RWPE1 (cell line): ENCODE results near the gene ZNF468.
A peak's percentile ranks its signal among the peaks of the same experiment; 100 is the strongest.
"Not testable (repeated sequence)": the region's sequence is repeated elsewhere in the genome, so short reads cannot be mapped to it uniquely, and the experiment has no call there.

Source experiments
- CTCF ChIA-PET: fragments of 350-600 bp; sonication (Branson Sonifier 250); formaldehyde crosslinking; extraction: SDS; loops from one replicate; lab custom pipeline; 2021; lab: Yijun Ruan, JAX
- POLR2A ChIA-PET: fragments of 400-600 bp; formaldehyde crosslinking; extraction: SDS; loops from one replicate; lab custom pipeline; 2020; ENCODE audit warnings: antibody characterized with exemption; ENCODE audit not compliant: low non-redundant PET; lab: Yijun Ruan, JAX
- DNase-seq: peaks from one replicate; pipeline ENCODE4 v3.0.0; 2012; ENCODE audit warnings: low spot score
- H3K27ac ChIP-seq: fragments of 450-650 bp; 2 replicates; pipeline ENCODE4 v1.5.1; 2017
- TF ChIP-seq, protein P1 (sequence below): fragments of 450-650 bp; conservative IDR thresholded peaks from 2 replicates; pipeline ENCODE4 v1.5.1; 2017; ENCODE audit warnings: low read depth, mild to moderate bottlenecking

The ZNF468 gene

DNA sequence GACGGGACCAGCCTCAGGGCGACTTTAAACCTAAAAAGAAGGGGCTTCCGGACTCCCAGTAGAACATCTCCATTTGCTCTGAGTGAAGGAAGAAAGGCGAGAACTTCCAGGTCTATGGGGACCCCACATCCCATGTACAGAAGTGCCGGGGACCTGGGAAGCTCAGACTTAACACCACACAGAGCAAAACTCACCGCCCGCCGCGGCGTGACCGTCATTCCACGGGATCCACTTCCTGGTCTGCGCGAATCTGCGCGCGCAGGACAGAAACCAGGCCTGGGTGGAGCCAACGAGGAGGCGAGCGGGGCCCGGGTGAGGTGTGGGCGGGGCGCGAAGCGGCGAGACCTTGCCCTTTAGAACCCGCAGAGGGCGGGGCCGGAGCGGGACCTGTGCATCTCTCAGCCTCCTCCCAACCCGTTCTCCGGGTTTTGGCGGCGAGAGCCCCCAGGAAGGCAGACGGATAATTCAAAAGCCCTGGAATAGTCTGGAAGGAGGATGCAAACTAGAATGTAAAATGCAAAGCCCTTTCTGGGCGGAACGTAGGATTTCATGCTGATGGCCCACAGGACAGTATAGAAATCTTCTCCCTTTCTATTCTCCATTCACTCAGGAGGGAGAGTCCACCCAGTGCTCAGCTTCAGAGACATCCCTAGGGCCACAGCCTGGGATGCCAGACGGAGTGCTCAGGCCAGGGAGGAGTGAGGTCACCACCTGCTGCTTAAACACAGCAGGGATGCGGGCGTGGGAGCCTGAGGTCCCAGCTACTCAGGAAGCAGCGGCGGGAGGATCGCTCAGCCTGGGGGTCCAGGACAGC is at the start of gene ZNF468:
Gene ZNF468, minus strand, starts transcription at position 242 of the 814 bp plus-strand sequence. CDS start 3,347 bp downstream, outside the sequence.
- POLR2A ChIA-PET, CTCF ChIA-PET: not testable (repeated sequence)
- peak within 1 kb of the TSS; percentile 65 for H3K27ac ChIP-seq
- peak; percentile 44 for DNase-seq

DNA sequence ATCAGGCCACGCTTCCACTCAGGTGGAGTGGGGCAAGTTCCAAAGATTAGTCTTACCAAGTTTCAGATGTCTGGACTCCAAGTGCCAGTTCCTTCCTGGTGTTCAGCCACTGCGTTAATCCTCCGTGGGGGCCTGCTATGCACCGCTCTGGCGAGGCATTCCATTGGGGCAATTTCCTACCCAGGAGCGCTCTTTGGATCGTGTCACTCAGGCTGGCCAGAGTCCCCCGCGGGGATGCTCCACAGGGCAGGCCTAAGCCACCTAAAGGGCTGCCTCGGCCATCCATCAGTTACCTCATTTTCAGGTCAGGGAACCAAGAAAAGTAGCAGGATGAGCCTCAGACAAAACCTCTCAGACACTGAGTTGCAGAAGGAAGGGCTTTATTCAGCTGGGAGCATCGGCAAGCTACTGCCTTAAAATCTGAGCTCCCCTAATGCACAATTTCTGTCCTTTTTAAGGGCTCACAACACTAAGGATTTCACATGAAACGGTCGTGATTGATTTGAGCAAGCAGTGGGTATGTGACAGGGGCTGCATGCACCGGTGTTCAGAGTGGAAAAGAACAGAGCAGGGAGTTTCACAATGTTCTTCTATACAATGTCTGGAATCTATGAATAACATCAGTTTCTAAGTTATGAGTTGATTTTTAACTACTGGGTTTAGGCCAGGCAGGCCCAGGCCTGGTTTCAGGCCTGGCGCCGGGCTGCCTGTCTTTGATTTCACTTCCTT is 46.8 kb upstream of the ZNF468 start:
- POLR2A ChIA-PET, CTCF ChIA-PET, DNase-seq, H3K27ac ChIP-seq: not testable (repeated sequence)

DNA sequence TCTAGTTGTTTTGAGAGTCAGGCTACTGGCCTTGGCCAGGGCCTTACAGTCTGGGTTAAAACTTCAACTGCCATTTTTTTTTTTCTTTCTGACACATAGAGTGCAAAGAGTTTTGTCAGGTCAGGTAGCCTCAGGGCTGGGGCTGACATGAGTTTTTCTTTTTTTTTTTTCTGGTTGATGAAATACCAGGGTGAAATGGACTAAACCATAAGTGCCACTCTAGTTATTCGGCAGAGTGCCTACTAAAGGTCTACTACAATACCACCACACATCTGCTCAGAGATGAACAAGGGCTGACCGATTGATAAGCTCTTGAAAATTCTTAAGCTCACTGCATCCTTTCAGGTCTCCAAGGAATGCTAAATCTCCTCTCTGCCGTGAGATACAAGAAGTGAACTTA is 44.4 kb upstream of the ZNF468 start:
- ChIA-PET CTCF (interaction anchor here (0.6 kb wide), 1 partner anchor 37 kb away, joined by 5 read pairs; no protein-coding TSS in a partner anchor), POLR2A (no interaction called here)
- TF ChIP-seq, protein P1, sequence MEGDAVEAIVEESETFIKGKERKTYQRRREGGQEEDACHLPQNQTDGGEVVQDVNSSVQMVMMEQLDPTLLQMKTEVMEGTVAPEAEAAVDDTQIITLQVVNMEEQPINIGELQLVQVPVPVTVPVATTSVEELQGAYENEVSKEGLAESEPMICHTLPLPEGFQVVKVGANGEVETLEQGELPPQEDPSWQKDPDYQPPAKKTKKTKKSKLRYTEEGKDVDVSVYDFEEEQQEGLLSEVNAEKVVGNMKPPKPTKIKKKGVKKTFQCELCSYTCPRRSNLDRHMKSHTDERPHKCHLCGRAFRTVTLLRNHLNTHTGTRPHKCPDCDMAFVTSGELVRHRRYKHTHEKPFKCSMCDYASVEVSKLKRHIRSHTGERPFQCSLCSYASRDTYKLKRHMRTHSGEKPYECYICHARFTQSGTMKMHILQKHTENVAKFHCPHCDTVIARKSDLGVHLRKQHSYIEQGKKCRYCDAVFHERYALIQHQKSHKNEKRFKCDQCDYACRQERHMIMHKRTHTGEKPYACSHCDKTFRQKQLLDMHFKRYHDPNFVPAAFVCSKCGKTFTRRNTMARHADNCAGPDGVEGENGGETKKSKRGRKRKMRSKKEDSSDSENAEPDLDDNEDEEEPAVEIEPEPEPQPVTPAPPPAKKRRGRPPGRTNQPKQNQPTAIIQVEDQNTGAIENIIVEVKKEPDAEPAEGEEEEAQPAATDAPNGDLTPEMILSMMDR: no peak

DNA sequence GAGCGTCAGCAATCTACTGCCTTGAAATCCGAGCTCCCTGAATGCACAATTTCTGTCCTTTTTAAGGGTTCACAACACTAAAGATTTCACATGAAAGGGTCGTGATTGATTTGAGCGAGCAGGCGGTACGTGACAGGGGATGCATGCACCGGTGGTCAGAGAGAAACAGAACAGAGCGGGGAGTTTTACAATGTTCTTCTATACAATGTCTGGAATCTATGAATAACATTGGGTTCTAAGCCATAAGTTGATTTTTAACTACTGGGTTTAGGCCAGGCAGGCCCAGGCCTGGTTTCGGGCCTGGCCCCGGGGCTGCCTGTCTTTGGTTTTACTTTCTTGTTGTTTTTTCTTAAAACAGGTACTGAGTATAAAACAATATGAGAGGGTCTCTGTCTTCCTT is 41.2 kb upstream of the ZNF468 start:
- DNase-seq, POLR2A ChIA-PET, H3K27ac ChIP-seq: not testable (repeated sequence)
- CTCF ChIA-PET: interaction anchor here (0.6 kb wide), 2 partner anchors 104 to 720 kb away, joined by 5 read pairs; no protein-coding TSS in a partner anchor

More for the DNA sequence above, 44.4 kb upstream of the ZNF468 start:
- no peak overlapping the region for H3K27ac ChIP-seq
- DNase-seq: no peak

DNA sequence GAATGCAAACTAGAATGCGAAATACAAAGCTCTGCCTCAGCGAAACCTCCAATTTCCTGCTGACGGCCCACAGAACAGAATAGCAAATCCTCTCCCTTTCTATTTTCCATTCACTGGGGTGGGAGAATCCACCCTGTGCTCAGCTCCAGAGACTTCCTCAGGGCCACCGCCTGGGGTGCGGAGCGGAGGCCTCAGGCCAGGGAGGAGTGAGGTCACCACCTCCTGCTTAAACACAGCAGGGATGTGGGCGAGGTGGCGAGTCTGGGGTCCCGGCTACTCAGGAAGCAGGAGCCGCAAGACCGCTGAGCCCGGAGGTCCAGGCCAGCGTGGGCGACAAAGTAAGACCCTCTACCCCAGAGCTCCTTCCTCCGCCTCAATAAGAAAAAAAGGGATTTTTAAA is 40.7 kb upstream of the ZNF468 start:
- peak overlapping the region; percentile 80; the same call in 1 of the 2 replicates for H3K27ac ChIP-seq
- POLR2A ChIA-PET: no interaction called here
- no peak for DNase-seq
- CTCF ChIA-PET: interaction anchor here (0.6 kb wide), 2 partner anchors 103 to 719 kb away, joined by 5 read pairs; no protein-coding TSS in a partner anchor
- TF ChIP-seq, protein P1: no peak

DNA sequence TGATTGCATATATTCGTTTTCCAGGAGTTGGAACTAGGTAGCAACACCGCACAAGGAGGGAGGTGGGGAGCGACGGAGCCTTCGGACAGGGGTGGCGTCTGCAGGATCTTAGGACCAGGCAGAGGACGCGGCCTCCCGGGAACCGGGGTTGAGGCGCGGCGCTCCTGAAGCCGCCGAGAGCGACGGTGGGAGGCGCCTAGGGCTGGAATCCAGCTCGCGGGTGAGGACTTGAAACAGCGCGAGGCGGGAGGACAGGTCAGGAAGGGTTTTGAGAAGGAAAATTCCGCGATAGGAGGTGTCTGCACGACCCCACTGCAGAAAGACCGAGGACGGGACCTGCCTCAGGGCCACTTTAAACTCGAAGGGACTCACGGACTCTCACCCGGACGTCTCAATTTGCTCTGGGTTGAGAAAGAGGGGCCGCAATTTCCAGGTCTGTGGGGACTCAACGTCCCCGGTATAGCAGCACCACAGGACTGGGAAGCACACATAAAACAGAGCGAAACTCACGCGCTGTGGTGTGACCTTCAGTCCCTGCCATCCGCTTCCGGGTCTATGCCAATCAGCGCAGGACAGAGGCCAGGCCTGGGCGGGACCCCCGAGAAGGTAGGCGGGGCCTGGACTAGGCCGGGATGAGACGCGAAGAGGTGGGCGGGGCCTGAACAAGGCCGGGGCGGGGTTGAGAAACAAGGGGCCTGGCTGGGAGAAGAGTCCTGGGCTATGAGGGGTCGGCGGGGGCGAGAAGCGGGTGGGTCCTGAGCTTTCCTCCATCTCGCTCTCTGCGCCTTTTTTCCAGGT is 39.9 kb upstream of the ZNF468 start, which contains the start of gene ZNF320:
Gene ZNF320, minus strand, starts transcription at position 498 of the 798 bp plus-strand sequence. CDS start 7,380 bp downstream, outside the sequence.
- POLR2A ChIA-PET: no interaction called here
- CTCF ChIA-PET: no interaction called here
- TF ChIP-seq, protein P1: no peak
- peak within 1 kb of the TSS; percentile 80 for H3K27ac ChIP-seq
- DNase-seq: peak; percentile 91

DNA sequence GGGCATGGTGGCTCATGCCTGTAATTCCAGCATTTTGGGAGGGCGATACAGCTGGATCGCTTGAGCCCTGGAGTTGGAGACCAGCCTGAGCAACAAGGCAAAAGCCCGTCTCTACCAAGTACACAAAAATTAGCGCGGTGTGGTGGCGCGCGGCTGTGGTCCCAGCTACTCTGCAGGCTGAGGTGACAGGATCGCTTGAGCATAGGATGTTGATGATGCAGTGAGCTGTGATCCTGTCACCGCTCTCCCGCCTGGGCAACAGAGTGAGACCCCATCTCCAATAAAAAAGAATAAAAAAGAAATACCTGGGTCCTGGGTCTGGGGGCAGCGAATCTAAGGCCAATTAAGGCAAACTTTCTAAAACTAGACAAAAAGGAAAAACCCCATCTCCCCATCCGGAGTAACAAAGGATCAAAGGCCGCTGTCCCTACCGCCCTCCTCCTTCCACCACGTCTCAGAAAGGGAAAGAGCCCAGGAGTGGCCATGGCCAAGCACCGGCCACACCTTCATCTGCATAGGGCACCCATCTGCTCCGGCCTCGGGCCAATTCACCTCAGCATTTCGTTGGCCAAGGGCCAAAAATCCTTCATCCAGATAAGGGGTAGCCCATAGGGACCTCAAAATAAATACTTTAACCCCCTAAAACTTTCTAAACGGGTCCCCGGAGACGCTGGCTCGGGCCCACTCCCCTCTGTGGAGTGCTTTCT is 39.2 kb upstream of the ZNF468 start:
- TF ChIP-seq, protein P1: no peak
- POLR2A ChIA-PET: no interaction called here
- CTCF ChIA-PET: interaction anchor here (0.6 kb wide), 1 partner anchor 62 kb away, joined by 3 read pairs; no protein-coding TSS in a partner anchor
- peak overlapping the region; percentile 80 for H3K27ac ChIP-seq
- peak; percentile 33 for DNase-seq
